ENCODE results near the gene NDFIP1.

DNA sequence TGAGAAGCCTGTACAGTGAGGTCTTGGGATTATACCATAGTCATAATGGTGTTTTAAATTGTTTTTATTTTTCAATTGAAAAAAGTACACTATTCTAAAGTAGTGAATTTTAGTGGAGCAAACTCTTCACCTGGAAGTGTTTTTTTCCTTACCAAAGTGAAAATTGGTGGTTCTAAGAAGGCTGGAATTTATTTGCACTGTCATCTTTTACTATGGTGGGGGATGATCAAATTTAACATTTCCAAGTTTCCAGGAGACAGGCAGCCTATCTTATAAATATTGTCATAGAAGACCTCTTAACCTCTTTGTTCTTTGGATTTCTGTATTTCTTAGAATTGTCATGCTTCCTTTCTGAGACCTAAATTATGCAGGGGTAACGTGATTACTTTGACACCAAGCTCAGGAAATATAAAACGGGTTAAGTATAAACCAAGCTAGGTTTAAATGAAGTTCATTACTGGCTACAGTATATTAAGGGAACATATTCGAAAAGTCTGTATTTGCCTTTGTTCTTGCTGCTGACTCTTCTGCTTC lies 20.2 kb downstream of the NDFIP1 start:
- TF ChIP-seq ATF3 (CRISPR knock-in tag; IDR thresholded peaks at IDR 0.05) (no peak), ZNF44 (CRISPR knock-in tag; IDR thresholded peaks at IDR 0.05) (no peak), CTCF (CRISPR knock-in tag; IDR thresholded peaks at IDR 0.05) (no peak), MAZ (IDR thresholded peaks at IDR 0.05; ENCODE audit: borderline replicate concordance, low read depth, low read length) (no peak), MAZ (CRISPR knock-in tag; IDR thresholded peaks at IDR 0.05; ENCODE audit: low read depth) (no peak), ZNF124 (CRISPR knock-in tag; IDR thresholded peaks at IDR 0.05) (no peak), SOX13 (IDR thresholded peaks at IDR 0.05) (no peak), SOX13 (CRISPR knock-in tag; conservative IDR thresholded peaks at IDR 0.05 in 1 of 2, IDR thresholded peaks at IDR 0.05 in 1 of 2) (no peak), ZNF282 (IDR thresholded peaks at IDR 0.05; ENCODE audit: partially characterized antibody) (no peak), ZNF24 (IDR thresholded peaks at IDR 0.05) (no peak), ZBTB44 (CRISPR knock-in tag; IDR thresholded peaks at IDR 0.05) (no peak), POLR2AphosphoS5 (IDR thresholded peaks at IDR 0.05; ENCODE audit: low read depth, low read length) (no peak), CREM (IDR thresholded peaks at IDR 0.05) (no peak), CREM (CRISPR knock-in tag; IDR thresholded peaks at IDR 0.05) (no peak)
- TF ChIP-seq, protein P1, sequence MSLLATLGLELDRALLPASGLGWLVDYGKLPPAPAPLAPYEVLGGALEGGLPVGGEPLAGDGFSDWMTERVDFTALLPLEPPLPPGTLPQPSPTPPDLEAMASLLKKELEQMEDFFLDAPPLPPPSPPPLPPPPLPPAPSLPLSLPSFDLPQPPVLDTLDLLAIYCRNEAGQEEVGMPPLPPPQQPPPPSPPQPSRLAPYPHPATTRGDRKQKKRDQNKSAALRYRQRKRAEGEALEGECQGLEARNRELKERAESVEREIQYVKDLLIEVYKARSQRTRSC (CRISPR knock-in tag; IDR thresholded peaks at IDR 0.05; ENCODE audit: low read depth), result no peak
- TF ChIP-seq, protein P2, sequence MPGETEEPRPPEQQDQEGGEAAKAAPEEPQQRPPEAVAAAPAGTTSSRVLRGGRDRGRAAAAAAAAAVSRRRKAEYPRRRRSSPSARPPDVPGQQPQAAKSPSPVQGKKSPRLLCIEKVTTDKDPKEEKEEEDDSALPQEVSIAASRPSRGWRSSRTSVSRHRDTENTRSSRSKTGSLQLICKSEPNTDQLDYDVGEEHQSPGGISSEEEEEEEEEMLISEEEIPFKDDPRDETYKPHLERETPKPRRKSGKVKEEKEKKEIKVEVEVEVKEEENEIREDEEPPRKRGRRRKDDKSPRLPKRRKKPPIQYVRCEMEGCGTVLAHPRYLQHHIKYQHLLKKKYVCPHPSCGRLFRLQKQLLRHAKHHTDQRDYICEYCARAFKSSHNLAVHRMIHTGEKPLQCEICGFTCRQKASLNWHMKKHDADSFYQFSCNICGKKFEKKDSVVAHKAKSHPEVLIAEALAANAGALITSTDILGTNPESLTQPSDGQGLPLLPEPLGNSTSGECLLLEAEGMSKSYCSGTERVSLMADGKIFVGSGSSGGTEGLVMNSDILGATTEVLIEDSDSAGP (CRISPR knock-in tag; IDR thresholded peaks at IDR 0.05; ENCODE audit: borderline replicate concordance), result no peak
